HepG2 (cell line): ENCODE measurements around the gene CCDC87. TPM values are rescaled to one million over a fixed set of nuclear protein-coding genes. Genes with fewer than 3 reads are reported as not detected.

ENCODE experiments used
- ATAC-seq: fragments of 200-7000 bp; cut with Tn5 transposase; 3 replicates; pipeline ENCODE4 v1.9.1; 2020; ENCODE audit warnings: mild to moderate bottlenecking, moderate library complexity
- BruUV-seq: library from RNA; stranded (reverse); fragments of 400-500 nt; replicated peaks from 2 replicates; lab custom pipeline; 2021; lab: Mats Ljungman, UMichigan
- CTCF ChIA-PET: fragments of 300-600 bp; formaldehyde crosslinking; extraction: SDS; loops from one replicate; lab custom pipeline; 2021; ENCODE audit warnings: low total read pairs, inconsistent platforms, low intra/inter-chr PET ratio; lab: Yijun Ruan, JAX
- POLR2A ChIA-PET: fragments of 350-600 bp; sonication (Branson Sonifier 250); formaldehyde crosslinking; loops from one replicate; lab custom pipeline; 2020; ENCODE audit warnings: antibody characterized with exemption, inconsistent platforms; lab: Yijun Ruan, JAX
- DNase-seq: peaks from one replicate; pipeline ENCODE4 v3.0.0-alpha.2; 2015; ENCODE audit warnings: low spot score
- FAIRE-seq: peaks from 3 replicates; lab custom pipeline; 2011; peaks lifted over from hg19 to GRCh38; lab: Jason Lieb, UNC
- H2AFZ ChIP-seq: one replicate; pipeline ENCODE4 v1.6.1; 2011; ENCODE audit warnings: low read length, inconsistent platforms
- H3K27ac ChIP-seq: fragments of 300-600 bp; 3 replicates; pipeline ENCODE4 v1.8.0; 2011; ENCODE audit warnings: mixed run types, mild to moderate bottlenecking, mixed read lengths, low read length, inconsistent platforms; ENCODE audit not compliant: insufficient read depth; ENCODE audit errors: extremely low read length
- H3K27me3 ChIP-seq, 2 experiments: fragments of 200-600 bp in 1 of 2; 2 replicates in 1 of 2; 3 replicates in 1 of 2; pipeline versions ENCODE4 v1.6.0 to v1.8.0; 2011; ENCODE audit warnings: low read length in 2 of 2, mild to moderate bottlenecking in 2 of 2, moderate library complexity in 2 of 2, inconsistent platforms in 1 of 2; ENCODE audit not compliant: insufficient read depth in 2 of 2, control insufficient read depth in 1 of 2
- H3K36me3 ChIP-seq, 2 experiments: fragments of 200-600 bp in 1 of 2; replicated peaks in 1 of 2; 2 replicates in 1 of 2; 3 replicates in 1 of 2; pipeline versions ENCODE4 v1.5.1 to v1.8.0; 2011; ENCODE audit warnings: low read length in 2 of 2, inconsistent platforms in 1 of 2; ENCODE audit not compliant: insufficient read depth in 2 of 2, control insufficient read depth in 1 of 2
- H3K4me1 ChIP-seq: 2 replicates; pipeline ENCODE4 v1.5.1; 2012; ENCODE audit warnings: low read length, inconsistent platforms; ENCODE audit not compliant: insufficient read depth
- H3K4me2 ChIP-seq: 2 replicates; pipeline ENCODE4 v1.6.0; 2011; ENCODE audit warnings: low read depth, low read length, inconsistent platforms
- H3K4me3 ChIP-seq, 3 experiments: fragments of 200-600 bp in 1 of 3; sonication (generic), shearing (Covaris generic) in 1 of 3; replicated peaks in 1 of 3; 2 replicates each; pipeline ENCODE4 v1.5.1; 2011 to 2016; ENCODE audit warnings: low read length in 3 of 3, inconsistent platforms in 2 of 3, low read depth in 2 of 3, mild to moderate bottlenecking in 2 of 3, control low read depth in 1 of 3, mixed read lengths in 1 of 3; ENCODE audit not compliant: insufficient read depth in 1 of 3
- H3K79me2 ChIP-seq: one replicate; pipeline ENCODE4 v1.6.1; 2011; ENCODE audit warnings: low read length, inconsistent platforms; ENCODE audit not compliant: insufficient read depth
- H3K9ac ChIP-seq: 2 replicates; pipeline ENCODE4 v1.6.0; 2011; ENCODE audit warnings: mild to moderate bottlenecking, low read depth, low read length, inconsistent platforms; ENCODE audit not compliant: insufficient read depth
- H3K9me3 ChIP-seq: 2 replicates; pipeline ENCODE4 v1.5.1; 2012; ENCODE audit warnings: mild to moderate bottlenecking, low read length
- H4K20me1 ChIP-seq: 2 replicates; pipeline ENCODE4 v1.6.0; 2011; ENCODE audit warnings: inconsistent platforms, mild to moderate bottlenecking, low read length, moderate library complexity; ENCODE audit not compliant: insufficient read depth
- RAD51 ChIP-seq: fragments of 450-650 bp; IDR thresholded peaks from 2 replicates; pipeline ENCODE4 v1.6.1; 2016; ENCODE audit warnings: borderline replicate concordance
- ZNF547 ChIP-seq: sonication (generic); formaldehyde crosslinking; IDR thresholded peaks from 2 replicates; pipeline ENCODE4 v1.5.1; 2020; ENCODE audit warnings: mild to moderate bottlenecking, missing genetic modification reagents
- WGBS: methylation state at CpG from one replicate; pipeline ENCODE4 v1.1.6; 2017; ENCODE audit warnings: low lambda C conversion rate; 5-methylcytosine and 5-hydroxymethylcytosine counted together
- in situ Hi-C: cut with HindIII; loops from 2 replicates; pipeline ENCODE4 v1.10.0; 2017; ENCODE audit warnings: low pct_unique_long_range_greater_than_20kb; ENCODE audit not compliant: extremely low pct_ligation_motif_present
- intact Hi-C: fragments of 100-400 bp; cut with micrococcal nuclease; formaldehyde crosslinking; loops from one replicate; pipeline ENCODE4 v1.10.0; 2022; ENCODE audit not compliant: unreplicated experiment
- polyA plus RNA-seq, 8 experiments: library from polyadenylated mRNA; depleted of rRNA in 3 of 8; stranded (reverse) in 7 of 8; unstranded in 1 of 8; fragments of >200 nt; fragmentation: Illumina TruSeq in 4 of 8; extraction: Trizol in 4 of 8; gene quantifications; 2 replicates each; pipeline versions ENCODE4 v1.2.1 to v1.2.3, GENCODE V29; 2011 to 2016; ENCODE audit warnings: low read depth in 4 of 8, missing spikeins in 1 of 8, mixed read lengths in 1 of 8; ENCODE audit not compliant: insufficient read depth in 1 of 8
- total RNA-seq, 5 experiments: library from RNA; depleted of rRNA; stranded (reverse); fragments of >200 nt; fragmentation: Illumina TruSeq; extraction: Trizol; gene quantifications; 2 replicates each; pipeline ENCODE4 v1.2.3, GENCODE V29; 2016; ENCODE audit warnings: low read depth in 1 of 5
- TF ChIP-seq, protein P1 (sequence below): IDR thresholded peaks from 2 replicates; pipeline ENCODE4 v1.6.1; 2018; ENCODE audit warnings: missing genetic modification reagents, mild to moderate bottlenecking, missing compliant biosample characterization
- TF ChIP-seq, protein P2 (sequence below): sonication (generic); formaldehyde crosslinking; IDR thresholded peaks from 2 replicates; pipeline ENCODE4 v1.4.0; 2020; ENCODE audit warnings: missing genetic modification reagents, borderline replicate concordance

CCDC87 gene
- total and polyA plus RNA-seq, 2 of the 13 experiments (the other 11 are each of a cell fraction or from before 2014, with no cell fraction given): 0.05 to 0.42 TPM

DNA sequence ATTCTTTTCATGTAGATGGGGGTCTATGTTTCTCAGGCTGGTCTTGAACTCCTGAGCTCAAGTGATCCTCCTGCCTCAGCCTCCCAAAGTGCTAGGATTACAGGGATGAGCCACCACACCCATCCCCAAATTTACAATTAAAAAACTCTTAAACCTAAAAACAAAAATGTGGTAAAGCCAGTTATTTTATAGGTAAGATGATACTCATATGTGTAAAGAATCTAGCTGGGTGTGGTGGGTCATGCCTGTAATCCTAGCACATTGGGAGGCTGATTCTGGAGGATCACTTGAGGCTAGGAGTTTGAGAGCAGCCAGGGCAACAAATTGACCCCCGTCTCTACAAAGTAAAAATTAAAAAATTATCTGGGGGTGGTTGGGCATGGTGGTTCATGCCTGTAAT, 19.6 kb upstream of the CCDC87 start:
- Histone ChIP-seq H3K79me2 (peaks cover 13% of the 10 kb centered on the region), H3K4me1 (peaks cover 25% of the 10 kb centered on the region), H3K4me2 (no peak overlapping the region), H2AFZ (no peak overlapping the region), H3K9ac (no peak overlapping the region), H4K20me1 (peaks cover 10% of the 10 kb centered on the region; the same call in 1 of the 2 replicates), H3K4me3 (no peak overlapping the region), H3K9me3 (no peaks in the 10 kb centered on the region), H3K36me3 (no peaks in the 10 kb centered on the region), H3K27ac (no peak overlapping the region), H3K27me3 (no peaks in the 10 kb centered on the region; a peak in 1 of 5 replicates)
- in situ Hi-C loops: no loop called here
- FAIRE-seq: no peak
- ChIA-PET CTCF (no interaction called here), POLR2A (interaction anchor here (0.8 kb wide), 1 partner anchor 26 kb away, joined by 4 read pairs; no protein-coding TSS in a partner anchor)
- no peak for TF ChIP-seq RAD51
- TF ChIP-seq, protein P1, sequence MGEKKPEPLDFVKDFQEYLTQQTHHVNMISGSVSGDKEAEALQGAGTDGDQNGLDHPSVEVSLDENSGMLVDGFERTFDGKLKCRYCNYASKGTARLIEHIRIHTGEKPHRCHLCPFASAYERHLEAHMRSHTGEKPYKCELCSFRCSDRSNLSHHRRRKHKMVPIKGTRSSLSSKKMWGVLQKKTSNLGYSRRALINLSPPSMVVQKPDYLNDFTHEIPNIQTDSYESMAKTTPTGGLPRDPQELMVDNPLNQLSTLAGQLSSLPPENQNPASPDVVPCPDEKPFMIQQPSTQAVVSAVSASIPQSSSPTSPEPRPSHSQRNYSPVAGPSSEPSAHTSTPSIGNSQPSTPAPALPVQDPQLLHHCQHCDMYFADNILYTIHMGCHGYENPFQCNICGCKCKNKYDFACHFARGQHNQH (CRISPR knock-in tag): no peak
- TF ChIP-seq, protein P2, sequence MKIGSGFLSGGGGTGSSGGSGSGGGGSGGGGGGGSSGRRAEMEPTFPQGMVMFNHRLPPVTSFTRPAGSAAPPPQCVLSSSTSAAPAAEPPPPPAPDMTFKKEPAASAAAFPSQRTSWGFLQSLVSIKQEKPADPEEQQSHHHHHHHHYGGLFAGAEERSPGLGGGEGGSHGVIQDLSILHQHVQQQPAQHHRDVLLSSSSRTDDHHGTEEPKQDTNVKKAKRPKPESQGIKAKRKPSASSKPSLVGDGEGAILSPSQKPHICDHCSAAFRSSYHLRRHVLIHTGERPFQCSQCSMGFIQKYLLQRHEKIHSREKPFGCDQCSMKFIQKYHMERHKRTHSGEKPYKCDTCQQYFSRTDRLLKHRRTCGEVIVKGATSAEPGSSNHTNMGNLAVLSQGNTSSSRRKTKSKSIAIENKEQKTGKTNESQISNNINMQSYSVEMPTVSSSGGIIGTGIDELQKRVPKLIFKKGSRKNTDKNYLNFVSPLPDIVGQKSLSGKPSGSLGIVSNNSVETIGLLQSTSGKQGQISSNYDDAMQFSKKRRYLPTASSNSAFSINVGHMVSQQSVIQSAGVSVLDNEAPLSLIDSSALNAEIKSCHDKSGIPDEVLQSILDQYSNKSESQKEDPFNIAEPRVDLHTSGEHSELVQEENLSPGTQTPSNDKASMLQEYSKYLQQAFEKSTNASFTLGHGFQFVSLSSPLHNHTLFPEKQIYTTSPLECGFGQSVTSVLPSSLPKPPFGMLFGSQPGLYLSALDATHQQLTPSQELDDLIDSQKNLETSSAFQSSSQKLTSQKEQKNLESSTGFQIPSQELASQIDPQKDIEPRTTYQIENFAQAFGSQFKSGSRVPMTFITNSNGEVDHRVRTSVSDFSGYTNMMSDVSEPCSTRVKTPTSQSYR: no peak
- TF ChIP-seq ZNF547 (CRISPR knock-in tag): no peak
- no peak for ATAC-seq
- no peak for DNase-seq
- no TSS peak for BruUV-seq
- intact Hi-C loops: no loop called here
- 87% methylated on average over 1 of the region's 1 CpG for WGBS
